A549 (cell line): ENCODE measurements around the gene TMEM108. TPM values are rescaled to one million over a fixed set of nuclear protein-coding genes. Genes with fewer than 3 reads are reported as not detected.

ENCODE experiments used
- ATAC-seq, 2 experiments: fragments of 200-7000 bp in 1 of 2; fragments of >200 bp in 1 of 2; cut with Nextera tagmentation in 1 of 2; cut with Tn5 transposase in 1 of 2; 3 replicates each; pipeline versions ENCODE4 v1.8.0 to v1.9.1; 2018 to 2020; ENCODE audit warnings: mild to moderate bottlenecking in 1 of 2, moderate library complexity in 1 of 2
- CTCF ChIA-PET: fragments of 300-600 bp; sonication (Branson Sonifier 250); formaldehyde crosslinking; extraction: SDS; loops from one replicate; lab custom pipeline; 2021; ENCODE audit warnings: antibody characterized with exemption, inconsistent platforms; lab: Yijun Ruan, JAX
- POLR2A ChIA-PET: fragments of 350-600 bp; formaldehyde crosslinking; extraction: SDS; loops from one replicate; lab custom pipeline; 2021; ENCODE audit warnings: antibody characterized with exemption, inconsistent platforms; lab: Yijun Ruan, JAX
- DNase-seq, 2 experiments: peaks; one replicate each; pipeline versions ENCODE4 v3.0.0 to v3.0.0-alpha.2; 2011 to 2016; ENCODE audit warnings: low read depth in 1 of 2, low spot score in 1 of 2
- FAIRE-seq: peaks from 2 replicates; lab custom pipeline; 2011; peaks lifted over from hg19 to GRCh38; lab: Jason Lieb, UNC
- H3K27ac ChIP-seq, 2 experiments: fragments of >200 bp; sonication (Bioruptor Twin); formaldehyde crosslinking; 3 replicates each; pipeline ENCODE4 v1.5.1; 2016 to 2017
- H3K4me1 ChIP-seq: fragments of >200 bp; sonication (Bioruptor Twin); formaldehyde crosslinking; 3 replicates; pipeline ENCODE4 v1.6.1; 2016
- H3K4me2 ChIP-seq: fragments of >200 bp; sonication (Bioruptor Twin); formaldehyde crosslinking; 3 replicates; pipeline ENCODE4 v1.6.1; 2016
- H3K4me3 ChIP-seq: fragments of >200 bp; sonication (Bioruptor Twin); formaldehyde crosslinking; 3 replicates; pipeline ENCODE4 v1.5.1; 2016
- H3K9me3 ChIP-seq: fragments of >200 bp; sonication (Bioruptor Twin); formaldehyde crosslinking; 3 replicates; pipeline ENCODE4 v1.6.1; 2016
- CBX2 ChIP-seq: fragments of 200-600 bp; sonication (generic); IDR thresholded peaks from 2 replicates; pipeline ENCODE4 v1.6.1; 2016; ENCODE audit warnings: low read depth, mild to moderate bottlenecking, borderline replicate concordance
- CBX8 ChIP-seq: fragments of 200-600 bp; sonication (generic); IDR thresholded peaks from 2 replicates; pipeline ENCODE4 v1.6.1; 2016
- CHD4 ChIP-seq: fragments of 200-600 bp; sonication (generic); IDR thresholded peaks from 2 replicates; pipeline ENCODE4 v1.6.1; 2016; ENCODE audit warnings: antibody characterized with exemption, mild to moderate bottlenecking, borderline replicate concordance
- E2F6 ChIP-seq: IDR thresholded peaks from 2 replicates; pipeline ENCODE4 v1.6.1; 2012; ENCODE audit warnings: low read depth, borderline replicate concordance
- EHF ChIP-seq: fragments of 250-450 bp; sonication (Bioruptor Pico); IDR thresholded peaks from 2 replicates; pipeline ENCODE4 v1.5.0; 2020; ENCODE audit warnings: mild to moderate bottlenecking
- ELK1 ChIP-seq: fragments of 150-350 bp; IDR thresholded peaks from 2 replicates; pipeline ENCODE4 v1.6.1; 2014; ENCODE audit warnings: low read depth, mild to moderate bottlenecking, low read length
- ESRRA ChIP-seq: fragments of 150-350 bp; IDR thresholded peaks from 2 replicates; pipeline ENCODE4 v1.6.1; 2014; ENCODE audit warnings: mild to moderate bottlenecking, low read length, borderline replicate concordance
- GATA3 ChIP-seq: IDR thresholded peaks from 2 replicates; pipeline ENCODE4 v1.6.1; 2012; ENCODE audit warnings: borderline replicate concordance
- HMGXB4 ChIP-seq: fragments of 250-450 bp; sonication (Bioruptor Pico); IDR thresholded peaks from 2 replicates; pipeline ENCODE4 v1.5.0; 2021; ENCODE audit warnings: mild to moderate bottlenecking, moderate library complexity, borderline replicate concordance
- HOXB5 ChIP-seq: fragments of 250-450 bp; sonication (Bioruptor Pico); IDR thresholded peaks from 2 replicates; pipeline ENCODE4 v1.5.0; 2020; ENCODE audit warnings: mild to moderate bottlenecking, moderate library complexity
- JUN ChIP-seq, 2 experiments: fragments of >200 bp; sonication (Bioruptor Twin); formaldehyde crosslinking; IDR thresholded peaks; 2 replicates in 1 of 2; 3 replicates in 1 of 2; pipeline ENCODE4 v1.6.1; 2016 to 2017
- KDM1A ChIP-seq: fragments of 200-600 bp; sonication (generic); IDR thresholded peaks from 2 replicates; pipeline ENCODE4 v1.6.1; 2016; ENCODE audit warnings: low read depth, mild to moderate bottlenecking
- MAZ ChIP-seq: fragments of 150-350 bp; IDR thresholded peaks from 2 replicates; pipeline ENCODE4 v1.6.1; 2014; ENCODE audit warnings: antibody characterized with exemption, low read depth, low read length, borderline replicate concordance
- MYC ChIP-seq: IDR thresholded peaks from 2 replicates; pipeline ENCODE4 v1.6.1; 2012; ENCODE audit warnings: mild to moderate bottlenecking, inconsistent platforms, low read length, improper control_type of control experiment, borderline replicate concordance
- NPAS2 ChIP-seq: fragments of 250-450 bp; sonication (Bioruptor Pico); IDR thresholded peaks from 2 replicates; pipeline ENCODE4 v1.8.0; 2022; ENCODE audit warnings: mild to moderate bottlenecking, moderate library complexity, borderline replicate concordance
- PHF8 ChIP-seq: fragments of 200-600 bp; sonication (generic); IDR thresholded peaks from 2 replicates; pipeline ENCODE4 v1.6.1; 2016; ENCODE audit warnings: low read depth, mild to moderate bottlenecking, antibody characterized with exemption, moderate library complexity, borderline replicate concordance
- RCOR1 ChIP-seq: fragments of 150-350 bp; IDR thresholded peaks from 2 replicates; pipeline ENCODE4 v1.6.1; 2014; ENCODE audit warnings: antibody characterized with exemption, low read length, low read depth
- REST ChIP-seq: fragments of 200-600 bp; sonication (generic); IDR thresholded peaks from 2 replicates; pipeline ENCODE4 v1.6.1; 2016; ENCODE audit warnings: antibody characterized with exemption, mild to moderate bottlenecking, moderate library complexity
- RNF2 ChIP-seq: fragments of 200-600 bp; sonication (generic); IDR thresholded peaks from 2 replicates; pipeline ENCODE4 v1.6.1; 2016; ENCODE audit warnings: low read depth, mild to moderate bottlenecking, antibody characterized with exemption, moderate library complexity, borderline replicate concordance
- ZC3H11A ChIP-seq: fragments of 450-650 bp; IDR thresholded peaks from 2 replicates; pipeline ENCODE4 v1.6.1; 2014; ENCODE audit warnings: antibody characterized with exemption, mild to moderate bottlenecking
- ZSCAN20 ChIP-seq: fragments of 250-450 bp; sonication (Bioruptor Pico); IDR thresholded peaks from 2 replicates; pipeline ENCODE4 v1.8.0; 2022; ENCODE audit warnings: mild to moderate bottlenecking, moderate library complexity
- WGBS: methylation state at CpG from one replicate; pipeline ENCODE4 v1.1.6; 2017; ENCODE audit errors: missing lambda C conversion rate; 5-methylcytosine and 5-hydroxymethylcytosine counted together
- polyA plus RNA-seq, 4 experiments: library from polyadenylated mRNA; depleted of rRNA in 3 of 4; stranded (reverse); fragments of >200 nt; fragmentation: RNase III in 1 of 4; extraction: RNeasy Plus Mini Kit Qiagen cat#74134 plus additional on column Dnase treatment in 1 of 4; gene quantifications; 2 replicates in 3 of 4; 3 replicates in 1 of 4; pipeline ENCODE4 v1.2.3, GENCODE V29; 2011 to 2017

Gene TMEM108
- polyA plus RNA-seq, 2 of the 4 experiments (the other 2 are of a cell fraction), result not detected

- FAIRE-seq (no peak), ATAC-seq (no peak), DNase-seq (no peak)
- Histone ChIP-seq H3K4me1 (no peaks in the 10 kb centered on the region), H3K4me2 (no peak overlapping the region), H3K27ac (no peak overlapping the region), H3K4me3 (no peak overlapping the region), H3K9me3 (no peaks in the 10 kb centered on the region)
- no peak for TF ChIP-seq EHF (CRISPR knock-in tag)
- TF ChIP-seq GATA3, result no peak
- no peak for TF ChIP-seq PHF8
- no peak for TF ChIP-seq MYC
- TF ChIP-seq RCOR1, result no peak
- no peak for TF ChIP-seq HOXB5
- 14% methylated on average over 1 of the region's 1 CpG for WGBS
- ChIA-PET CTCF (no interaction called here), POLR2A (no interaction called here)
Observed at GRCh38 chr3:133330065-133330464, 291.9 kb downstream of the TMEM108 start.

- DNase-seq (no peak), FAIRE-seq (no peak), ATAC-seq (no peak)
- Histone ChIP-seq H3K4me1 (no peaks in the 10 kb centered on the region), H3K27ac (no peak overlapping the region), H3K4me2 (no peak overlapping the region), H3K4me3 (no peak overlapping the region), H3K9me3 (no peaks in the 10 kb centered on the region)
- ChIA-PET CTCF (no interaction called here), POLR2A (no interaction called here)
- TF ChIP-seq JUN (IDR thresholded peaks at IDR 0.05) (no peak), ELK1 (no peak), CHD4 (no peak), MAZ (no peak), RNF2 (no peak), CBX2 (no peak), HMGXB4 (no peak), KDM1A (no peak), ZC3H11A (no peak), ZSCAN20 (CRISPR knock-in tag) (no peak)
Observed at GRCh38 chr3:133330522-133330921, 292.3 kb downstream of the TMEM108 start.

GRCh38 chr3:133354721-133355120 lies 316.5 kb downstream of the TMEM108 start:
- Histone ChIP-seq H3K9me3 (no peaks in the 10 kb centered on the region), H3K4me1 (no peaks in the 10 kb centered on the region), H3K4me2 (no peak overlapping the region), H3K4me3 (no peak overlapping the region), H3K27ac (no peak overlapping the region)
- TF ChIP-seq CHD4 (no peak), MYC (no peak), CBX8 (no peak), E2F6 (no peak), NPAS2 (CRISPR knock-in tag) (no peak), CBX2 (no peak), REST (no peak), ESRRA (no peak)
- FAIRE-seq (no peak), ATAC-seq (no peak), DNase-seq (no peak)
- WGBS, result 1% methylated on average over 4 of the region's 4 CpGs
- POLR2A ChIA-PET, result no interaction called here
- CTCF ChIA-PET, result no interaction called here
